A549 (cell line): ENCODE results near the gene EPS8L2. TPM values are rescaled to one million over a fixed set of nuclear protein-coding genes. Genes with fewer than 3 reads are reported as not detected.
A peak's percentile ranks its signal among the peaks of the same experiment; 100 is the strongest.

Experiments
- ATAC-seq, 2 experiments: fragments of 200-7000 bp in 1 of 2; fragments of >200 bp in 1 of 2; cut with Nextera tagmentation in 1 of 2; cut with Tn5 transposase in 1 of 2; 3 replicates each; pipeline versions ENCODE4 v1.8.0 to v1.9.1; 2018 to 2020; ENCODE audit warnings: mild to moderate bottlenecking in 1 of 2, moderate library complexity in 1 of 2
- CTCF ChIA-PET: fragments of 300-600 bp; sonication (Branson Sonifier 250); formaldehyde crosslinking; extraction: SDS; loops from one replicate; lab custom pipeline; 2021; ENCODE audit warnings: antibody characterized with exemption, inconsistent platforms; lab: Yijun Ruan, JAX
- POLR2A ChIA-PET: fragments of 350-600 bp; formaldehyde crosslinking; extraction: SDS; loops from one replicate; lab custom pipeline; 2021; ENCODE audit warnings: antibody characterized with exemption, inconsistent platforms; lab: Yijun Ruan, JAX
- DNase-seq, 2 experiments: peaks; one replicate each; pipeline versions ENCODE4 v3.0.0 to v3.0.0-alpha.2; 2011 to 2016; ENCODE audit warnings: low read depth in 1 of 2, low spot score in 1 of 2
- FAIRE-seq: peaks from 2 replicates; lab custom pipeline; 2011; peaks lifted over from hg19 to GRCh38; lab: Jason Lieb, UNC
- H3K27ac ChIP-seq, 2 experiments: fragments of >200 bp; sonication (Bioruptor Twin); formaldehyde crosslinking; 3 replicates each; pipeline ENCODE4 v1.5.1; 2016 to 2017
- H3K4me1 ChIP-seq: fragments of >200 bp; sonication (Bioruptor Twin); formaldehyde crosslinking; 3 replicates; pipeline ENCODE4 v1.6.1; 2016
- H3K4me2 ChIP-seq: fragments of >200 bp; sonication (Bioruptor Twin); formaldehyde crosslinking; 3 replicates; pipeline ENCODE4 v1.6.1; 2016
- H3K4me3 ChIP-seq: fragments of >200 bp; sonication (Bioruptor Twin); formaldehyde crosslinking; 3 replicates; pipeline ENCODE4 v1.5.1; 2016
- H3K9me3 ChIP-seq: fragments of >200 bp; sonication (Bioruptor Twin); formaldehyde crosslinking; 3 replicates; pipeline ENCODE4 v1.6.1; 2016
- BHLHE40 ChIP-seq: IDR thresholded peaks from 2 replicates; pipeline ENCODE4 v1.6.1; 2012; ENCODE audit warnings: low read depth, low read length, inconsistent platforms
- CEBPB ChIP-seq, 2 experiments: fragments of >200 bp in 1 of 2; sonication (Bioruptor Twin) in 1 of 2; formaldehyde crosslinking in 1 of 2; IDR thresholded peaks; 2 replicates each; pipeline ENCODE4 v1.6.1; 2012 to 2016
- ESRRA ChIP-seq: fragments of 150-350 bp; IDR thresholded peaks from 2 replicates; pipeline ENCODE4 v1.6.1; 2014; ENCODE audit warnings: mild to moderate bottlenecking, low read length, borderline replicate concordance
- FOSB ChIP-seq: fragments of 250-450 bp; sonication (Bioruptor Pico); IDR thresholded peaks from 2 replicates; pipeline ENCODE4 v1.5.0; 2020; ENCODE audit warnings: mild to moderate bottlenecking, moderate library complexity
- HOXB13 ChIP-seq: fragments of 250-450 bp; sonication (Bioruptor Pico); IDR thresholded peaks from 2 replicates; pipeline ENCODE4 v1.5.0; 2020; ENCODE audit warnings: low read depth, mild to moderate bottlenecking, moderate library complexity
- JUN ChIP-seq, 2 experiments: fragments of >200 bp; sonication (Bioruptor Twin); formaldehyde crosslinking; IDR thresholded peaks; 2 replicates in 1 of 2; 3 replicates in 1 of 2; pipeline ENCODE4 v1.6.1; 2016 to 2017
- KDM5A ChIP-seq: fragments of 200-600 bp; sonication (generic); IDR thresholded peaks from 2 replicates; pipeline ENCODE4 v1.6.1; 2016; ENCODE audit warnings: antibody characterized with exemption, mild to moderate bottlenecking
- NR3C1 ChIP-seq: fragments of >200 bp; sonication (Bioruptor Twin); formaldehyde crosslinking; IDR thresholded peaks from 3 replicates; pipeline ENCODE4 v1.6.1; 2017
- PHF8 ChIP-seq: fragments of 200-600 bp; sonication (generic); IDR thresholded peaks from 2 replicates; pipeline ENCODE4 v1.6.1; 2016; ENCODE audit warnings: low read depth, mild to moderate bottlenecking, antibody characterized with exemption, moderate library complexity, borderline replicate concordance
- POLR2A ChIP-seq: IDR thresholded peaks from 2 replicates; pipeline ENCODE4 v1.6.1; 2012; ENCODE audit warnings: mild to moderate bottlenecking, low read length
- POLR2AphosphoS2 ChIP-seq: conservative IDR thresholded peaks from 2 replicates; pipeline ENCODE4 v1.6.1; 2012; ENCODE audit warnings: low read length, improper control_type of control experiment, inconsistent platforms
- RFX5 ChIP-seq: fragments of 450-650 bp; IDR thresholded peaks from 2 replicates; pipeline ENCODE4 v1.7.1; 2014; ENCODE audit warnings: antibody characterized with exemption, mild to moderate bottlenecking, moderate library complexity
- SREBF2 ChIP-seq: fragments of 450-650 bp; IDR thresholded peaks from 2 replicates; pipeline ENCODE4 v1.6.1; 2014; ENCODE audit warnings: mild to moderate bottlenecking, moderate library complexity
- TFCP2L1 ChIP-seq: fragments of 250-450 bp; sonication (Bioruptor Pico); IDR thresholded peaks from 2 replicates; pipeline ENCODE4 v1.5.0; 2021; ENCODE audit warnings: mild to moderate bottlenecking
- ZFP36 ChIP-seq: fragments of 450-650 bp; IDR thresholded peaks from 2 replicates; pipeline ENCODE4 v1.6.1; 2014; ENCODE audit warnings: borderline replicate concordance; ENCODE audit not compliant: partially characterized antibody
- ZNF302 ChIP-seq: fragments of 250-450 bp; sonication (Bioruptor Pico); IDR thresholded peaks from 2 replicates; pipeline ENCODE4 v1.9.0; 2021; ENCODE audit warnings: inconsistent platforms, mild to moderate bottlenecking, moderate library complexity
- WGBS: methylation state at CpG from one replicate; pipeline ENCODE4 v1.1.6; 2017; ENCODE audit errors: missing lambda C conversion rate; 5-methylcytosine and 5-hydroxymethylcytosine counted together
- polyA plus RNA-seq, 4 experiments: library from polyadenylated mRNA; depleted of rRNA in 3 of 4; stranded (reverse); fragments of >200 nt; fragmentation: RNase III in 1 of 4; extraction: RNeasy Plus Mini Kit Qiagen cat#74134 plus additional on column Dnase treatment in 1 of 4; gene quantifications; 2 replicates in 3 of 4; 3 replicates in 1 of 4; pipeline ENCODE4 v1.2.3, GENCODE V29; 2011 to 2017
- TF ChIP-seq, protein P1 (sequence below): fragments of 450-650 bp; IDR thresholded peaks from 2 replicates; pipeline ENCODE4 v1.6.1; 2014; ENCODE audit warnings: antibody characterized with exemption
- TF ChIP-seq, protein P2 (sequence below): fragments of >200 bp; sonication (Bioruptor Twin); formaldehyde crosslinking; IDR thresholded peaks from 3 replicates; pipeline ENCODE4 v1.6.1; 2016
- TF ChIP-seq, protein P3 (sequence below): IDR thresholded peaks from 2 replicates; pipeline ENCODE4 v1.6.1; 2012; ENCODE audit warnings: low read depth, borderline replicate concordance
- TF ChIP-seq, protein P4 (sequence below): IDR thresholded peaks from 2 replicates; pipeline ENCODE4 v1.6.1; 2012
- TF ChIP-seq, protein P5 (sequence below): fragments of >200 bp; sonication (Bioruptor Twin); formaldehyde crosslinking; IDR thresholded peaks from 3 replicates; pipeline ENCODE4 v1.5.1; 2016
- TF ChIP-seq, protein P6 (sequence below): IDR thresholded peaks from 2 replicates; pipeline ENCODE4 v1.6.1; 2012

The EPS8L2 gene
- polyA plus RNA-seq, 2 of the 4 experiments (the other 2 are of a cell fraction), result 60.7 to 154 TPM

DNA sequence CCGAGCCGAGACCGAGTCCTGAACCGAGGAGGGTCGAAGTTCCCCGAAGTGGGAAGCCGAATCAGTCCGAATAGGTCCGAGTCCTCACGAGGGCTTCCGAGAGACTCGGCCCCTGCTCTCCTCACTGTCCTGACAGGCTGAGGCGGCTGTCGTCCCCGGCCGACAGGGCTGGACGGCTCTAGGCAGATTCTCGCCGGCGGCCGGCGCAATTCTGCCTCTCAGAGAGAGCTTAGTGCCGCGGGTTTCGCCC lies 10.8 kb upstream of the EPS8L2 start:
- H3K4me1 ChIP-seq, result peaks cover 47% of the 10 kb centered on the region
- ATAC-seq (no peak; a peak in 1 of 6 replicates), FAIRE-seq (peak; percentile 82), DNase-seq (no peak)
- H3K4me2 ChIP-seq, result peak overlapping the region; percentile 60
- no peak for TF ChIP-seq SREBF2
- TF ChIP-seq, protein P1, sequence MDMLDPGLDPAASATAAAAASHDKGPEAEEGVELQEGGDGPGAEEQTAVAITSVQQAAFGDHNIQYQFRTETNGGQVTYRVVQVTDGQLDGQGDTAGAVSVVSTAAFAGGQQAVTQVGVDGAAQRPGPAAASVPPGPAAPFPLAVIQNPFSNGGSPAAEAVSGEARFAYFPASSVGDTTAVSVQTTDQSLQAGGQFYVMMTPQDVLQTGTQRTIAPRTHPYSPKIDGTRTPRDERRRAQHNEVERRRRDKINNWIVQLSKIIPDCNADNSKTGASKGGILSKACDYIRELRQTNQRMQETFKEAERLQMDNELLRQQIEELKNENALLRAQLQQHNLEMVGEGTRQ, result no peak
- no peak for TF ChIP-seq JUN (IDR thresholded peaks at IDR 0.05)
- TF ChIP-seq ESRRA, result no peak
- no peak for TF ChIP-seq BHLHE40
- TF ChIP-seq NR3C1, result no peak
- TF ChIP-seq HOXB13 (CRISPR knock-in tag), result no peak
- TF ChIP-seq ZFP36, result no peak
- TF ChIP-seq FOSB (CRISPR knock-in tag), result no peak
- no peak for TF ChIP-seq KDM5A
- no peak for TF ChIP-seq ZNF302 (CRISPR knock-in tag)
- TF ChIP-seq TFCP2L1, result no peak
- H3K9me3 ChIP-seq, result no peaks in the 10 kb centered on the region
- peak overlapping the region; percentile 81 for H3K4me3 ChIP-seq
- WGBS, result 0% methylated on average over 6 of the region's 25 CpGs
- POLR2A ChIA-PET, result interaction anchor here (0.7 to 2.9 kb wide), 7 partner anchors 11 to 144 kb away, joined by 3 to 41 read pairs (median 7); partner anchors contain the start of genes EPS8L2 and TALDO1
- H3K27ac ChIP-seq, result peak overlapping the region; percentile 95 to 98
- CTCF ChIA-PET, result interaction anchor here (0.7 to 26.0 kb wide), 9 partner anchors 11 to 140 kb away, joined by 3 to 599 read pairs (median 12); partner anchors contain the start of gene EPS8L2

DNA sequence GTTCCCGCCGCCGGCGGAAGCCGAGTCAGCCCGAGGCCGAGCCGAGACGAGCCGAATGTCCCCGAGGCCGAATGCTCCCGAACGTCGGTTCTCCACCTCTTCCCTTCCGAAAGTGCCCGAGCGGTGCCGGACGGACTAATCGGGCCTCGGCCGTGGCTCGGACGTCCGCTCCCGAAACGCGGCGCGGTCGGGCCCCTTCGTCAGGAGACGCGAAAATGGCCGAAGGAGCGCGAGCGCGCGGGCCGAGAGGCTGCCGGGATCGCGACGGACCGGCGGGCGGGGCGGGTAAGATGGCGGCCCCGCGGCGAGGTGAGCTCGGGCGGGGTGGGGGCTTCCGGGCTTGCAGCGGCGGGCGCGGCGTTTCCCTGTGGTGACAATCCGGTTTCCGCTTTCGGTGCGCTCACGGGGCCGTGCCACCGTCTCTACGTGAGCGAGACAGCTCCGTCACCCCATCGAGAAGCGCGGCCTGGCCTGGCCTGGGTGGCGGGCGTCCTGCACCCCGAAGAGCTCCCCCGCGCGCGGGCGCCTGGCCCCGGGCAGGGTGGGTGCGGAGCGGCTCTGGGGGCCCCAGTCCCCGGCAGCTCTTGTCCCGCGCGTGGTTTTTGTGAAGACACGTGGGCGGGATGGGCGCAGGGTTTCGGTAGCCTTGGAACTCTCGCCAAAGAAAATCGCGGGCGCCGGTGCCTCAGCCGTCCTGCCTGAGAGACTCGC lies 10.3 kb upstream of the EPS8L2 start, which contains the start of gene TMEM80:
TMEM80 (plus strand) TSS at position 279 of the 711 bp plus-strand sequence; CDS start at position 291, 12 bp downstream.
- ATAC-seq (peak; percentile 75 to 89), DNase-seq (peak; percentile 54 to 98), FAIRE-seq (peak; percentile 67)
- Histone ChIP-seq H3K9me3 (no peaks in the 10 kb centered on the region), H3K4me1 (peaks cover 42% of the 10 kb centered on the region), H3K4me3 (peak within 1 kb of the TSS; percentile 81), H3K27ac (peak within 1 kb of the TSS; percentile 95 to 98), H3K4me2 (peak within 1 kb of the TSS; percentile 93)
- WGBS, result 7% methylated on average over 14 of the region's 101 CpGs
- TF ChIP-seq, protein P2, sequence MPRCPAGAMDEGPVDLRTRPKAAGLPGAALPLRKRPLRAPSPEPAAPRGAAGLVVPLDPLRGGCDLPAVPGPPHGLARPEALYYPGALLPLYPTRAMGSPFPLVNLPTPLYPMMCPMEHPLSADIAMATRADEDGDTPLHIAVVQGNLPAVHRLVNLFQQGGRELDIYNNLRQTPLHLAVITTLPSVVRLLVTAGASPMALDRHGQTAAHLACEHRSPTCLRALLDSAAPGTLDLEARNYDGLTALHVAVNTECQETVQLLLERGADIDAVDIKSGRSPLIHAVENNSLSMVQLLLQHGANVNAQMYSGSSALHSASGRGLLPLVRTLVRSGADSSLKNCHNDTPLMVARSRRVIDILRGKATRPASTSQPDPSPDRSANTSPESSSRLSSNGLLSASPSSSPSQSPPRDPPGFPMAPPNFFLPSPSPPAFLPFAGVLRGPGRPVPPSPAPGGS, result 0 out of 3 replicates have a peak, but pooled peaks have one; percentile 63
- TF ChIP-seq JUN (IDR thresholded peaks at IDR 0.05), result peak; percentile 29 to 93; a peak in 4 of 5 replicates
- no peak for TF ChIP-seq POLR2AphosphoS2
- TF ChIP-seq, protein P3, sequence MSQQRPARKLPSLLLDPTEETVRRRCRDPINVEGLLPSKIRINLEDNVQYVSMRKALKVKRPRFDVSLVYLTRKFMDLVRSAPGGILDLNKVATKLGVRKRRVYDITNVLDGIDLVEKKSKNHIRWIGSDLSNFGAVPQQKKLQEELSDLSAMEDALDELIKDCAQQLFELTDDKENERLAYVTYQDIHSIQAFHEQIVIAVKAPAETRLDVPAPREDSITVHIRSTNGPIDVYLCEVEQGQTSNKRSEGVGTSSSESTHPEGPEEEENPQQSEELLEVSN, result peak; percentile 35
- peak; percentile 89 for TF ChIP-seq POLR2A
- TF ChIP-seq, protein P4, sequence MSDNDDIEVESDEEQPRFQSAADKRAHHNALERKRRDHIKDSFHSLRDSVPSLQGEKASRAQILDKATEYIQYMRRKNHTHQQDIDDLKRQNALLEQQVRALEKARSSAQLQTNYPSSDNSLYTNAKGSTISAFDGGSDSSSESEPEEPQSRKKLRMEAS, result peak; percentile 31
- TF ChIP-seq, protein P5, sequence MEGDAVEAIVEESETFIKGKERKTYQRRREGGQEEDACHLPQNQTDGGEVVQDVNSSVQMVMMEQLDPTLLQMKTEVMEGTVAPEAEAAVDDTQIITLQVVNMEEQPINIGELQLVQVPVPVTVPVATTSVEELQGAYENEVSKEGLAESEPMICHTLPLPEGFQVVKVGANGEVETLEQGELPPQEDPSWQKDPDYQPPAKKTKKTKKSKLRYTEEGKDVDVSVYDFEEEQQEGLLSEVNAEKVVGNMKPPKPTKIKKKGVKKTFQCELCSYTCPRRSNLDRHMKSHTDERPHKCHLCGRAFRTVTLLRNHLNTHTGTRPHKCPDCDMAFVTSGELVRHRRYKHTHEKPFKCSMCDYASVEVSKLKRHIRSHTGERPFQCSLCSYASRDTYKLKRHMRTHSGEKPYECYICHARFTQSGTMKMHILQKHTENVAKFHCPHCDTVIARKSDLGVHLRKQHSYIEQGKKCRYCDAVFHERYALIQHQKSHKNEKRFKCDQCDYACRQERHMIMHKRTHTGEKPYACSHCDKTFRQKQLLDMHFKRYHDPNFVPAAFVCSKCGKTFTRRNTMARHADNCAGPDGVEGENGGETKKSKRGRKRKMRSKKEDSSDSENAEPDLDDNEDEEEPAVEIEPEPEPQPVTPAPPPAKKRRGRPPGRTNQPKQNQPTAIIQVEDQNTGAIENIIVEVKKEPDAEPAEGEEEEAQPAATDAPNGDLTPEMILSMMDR, result no peak
- no peak for TF ChIP-seq RFX5
- TF ChIP-seq PHF8, result peak; percentile 74
- TF ChIP-seq, protein P6, sequence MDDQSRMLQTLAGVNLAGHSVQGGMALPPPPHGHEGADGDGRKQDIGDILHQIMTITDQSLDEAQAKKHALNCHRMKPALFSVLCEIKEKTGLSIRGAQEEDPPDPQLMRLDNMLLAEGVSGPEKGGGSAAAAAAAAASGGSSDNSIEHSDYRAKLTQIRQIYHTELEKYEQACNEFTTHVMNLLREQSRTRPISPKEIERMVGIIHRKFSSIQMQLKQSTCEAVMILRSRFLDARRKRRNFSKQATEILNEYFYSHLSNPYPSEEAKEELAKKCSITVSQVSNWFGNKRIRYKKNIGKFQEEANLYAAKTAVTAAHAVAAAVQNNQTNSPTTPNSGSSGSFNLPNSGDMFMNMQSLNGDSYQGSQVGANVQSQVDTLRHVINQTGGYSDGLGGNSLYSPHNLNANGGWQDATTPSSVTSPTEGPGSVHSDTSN, result peak; percentile 17
- no peak for TF ChIP-seq CEBPB (IDR thresholded peaks at IDR 0.05)
- CTCF ChIA-PET, result interaction anchor here (0.7 to 26.0 kb wide), 10 partner anchors 11 to 140 kb away, joined by 3 to 599 read pairs (median 11); partner anchors contain the start of gene EPS8L2
- POLR2A ChIA-PET, result interaction anchor here (0.8 to 2.9 kb wide), 8 partner anchors 10 to 120 kb away, joined by 3 to 41 read pairs (median 6); partner anchors contain the start of genes EPS8L2, PHRF1 and TALDO1
